Smooth muscle cell (in vitro differentiated cells): Measurements from ENCODE around the gene LRRFIP1. TPM values are rescaled to one million over a fixed set of nuclear protein-coding genes. Genes with fewer than 3 reads are reported as not detected.

Experiments
- DNase-seq: peaks from one replicate; lab custom pipeline; 2025; ENCODE audit not compliant: unreplicated experiment; lab: John Stamatoyannopoulos, UW
- H2AFZ ChIP-seq: fragments of 200-600 bp; sonication (generic); 2 replicates; pipeline ENCODE4 v1.6.0; 2016; ENCODE audit warnings: antibody characterized with exemption, low read depth, mild to moderate bottlenecking
- H3F3A ChIP-seq: fragments of 200-600 bp; sonication (generic); 2 replicates; pipeline ENCODE4 v1.6.0; 2017; ENCODE audit warnings: antibody characterized with exemption, low read depth
- H3K27ac ChIP-seq: fragments of 200-600 bp; sonication (generic); 2 replicates; pipeline ENCODE4 v1.5.1; 2016; ENCODE audit warnings: low read depth, mild to moderate bottlenecking
- H3K27me3 ChIP-seq: fragments of 200-600 bp; sonication (generic); 2 replicates; pipeline ENCODE4 v1.6.1; 2016; ENCODE audit warnings: low read depth, mild to moderate bottlenecking
- H3K36me3 ChIP-seq: fragments of 200-600 bp; sonication (generic); 2 replicates; pipeline ENCODE4 v1.5.1; 2016; ENCODE audit warnings: low read depth
- H3K4me1 ChIP-seq: fragments of 200-600 bp; sonication (generic); 2 replicates; pipeline ENCODE4 v1.5.1; 2016; ENCODE audit warnings: low read depth
- H3K4me2 ChIP-seq: fragments of 200-600 bp; sonication (generic); 2 replicates; pipeline ENCODE4 v1.6.0; 2016; ENCODE audit warnings: mild to moderate bottlenecking
- H3K4me3 ChIP-seq: fragments of 200-600 bp; sonication (generic); 2 replicates; pipeline ENCODE4 v1.5.1; 2016; ENCODE audit warnings: mild to moderate bottlenecking
- H3K79me2 ChIP-seq: fragments of 200-600 bp; sonication (generic); 2 replicates; pipeline ENCODE4 v1.6.0; 2016; ENCODE audit warnings: low read depth, mild to moderate bottlenecking
- H3K9ac ChIP-seq: fragments of 200-600 bp; sonication (generic); 2 replicates; pipeline ENCODE4 v1.6.0; 2016; ENCODE audit warnings: low read depth
- H3K9me3 ChIP-seq: fragments of 200-600 bp; sonication (generic); replicated peaks from 2 replicates; pipeline ENCODE4 v1.5.1; 2016; ENCODE audit warnings: low read depth
- H4K20me1 ChIP-seq: fragments of 200-600 bp; sonication (generic); 2 replicates; pipeline ENCODE4 v1.6.0; 2016; ENCODE audit warnings: low read depth
- WGBS: methylation state at CpG from one replicate; pipeline ENCODE4 v1.1.7; 2016; ENCODE audit warnings: low lambda C conversion rate; 5-methylcytosine and 5-hydroxymethylcytosine counted together
- polyA plus RNA-seq: library from polyadenylated mRNA; unstranded; fragments of >200 nt; fragmentation: Nextera tagmentation; extraction: Ambion mirVana; gene quantifications from 2 replicates; pipeline ENCODE4 v1.2.1, GENCODE V29; 2016
- total RNA-seq: library from RNA; depleted of rRNA; stranded (reverse); fragments of >200 nt; gene quantifications from 2 replicates; pipeline ENCODE4 v1.2.3, GENCODE V29; 2014
- TF ChIP-seq, protein P1 (sequence below): fragments of 200-600 bp; sonication (generic); IDR thresholded peaks from 2 replicates; pipeline ENCODE4 v1.5.1; 2017; ENCODE audit warnings: borderline replicate concordance, mild to moderate bottlenecking, antibody characterized with exemption; ENCODE audit not compliant: insufficient read depth, poor library complexity, severe bottlenecking

The LRRFIP1 gene
- total and polyA plus RNA-seq, 2 experiments from 2014 or later = 36.2 to 65.1 TPM

DNA sequence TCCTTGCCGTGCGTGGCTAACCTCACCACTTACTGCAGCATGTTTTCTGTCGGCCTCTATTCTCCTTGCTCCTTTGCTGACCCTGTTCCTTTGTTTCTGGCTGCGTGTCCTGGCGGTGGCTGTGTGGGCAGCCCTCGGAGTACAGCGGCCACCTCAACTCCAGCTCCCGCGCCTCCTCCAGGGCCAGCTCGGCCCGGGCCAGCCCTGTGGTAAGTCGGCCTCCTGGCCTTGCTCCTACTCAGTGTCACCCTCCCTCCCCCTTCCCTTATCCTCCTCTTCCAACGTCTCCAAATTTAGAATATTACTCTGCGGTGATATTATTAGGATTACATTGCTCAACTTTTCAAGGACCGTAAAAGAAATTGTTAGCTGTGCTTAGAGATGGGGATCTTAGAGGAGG is 111.7 kb downstream of the LRRFIP1 start:
- Histone ChIP-seq H3K79me2 (peaks cover 22% of the 10 kb centered on the region), H3K9me3 (no peaks in the 10 kb centered on the region), H3K4me1 (peaks cover 12% of the 10 kb centered on the region), H3K4me3 (no peak overlapping the region), H3K27me3 (no peaks in the 10 kb centered on the region), H3K27ac (no peak overlapping the region), H4K20me1 (peaks cover 53% of the 10 kb centered on the region), H2AFZ (no peak overlapping the region), H3K4me2 (peak overlapping the region; percentile 21), H3K9ac (no peak overlapping the region), H3F3A (peaks cover 2% of the 10 kb centered on the region), H3K36me3 (no peaks in the 10 kb centered on the region)
- DNase-seq = no peak
- WGBS = 67% methylated on average over 15 of the region's 15 CpGs
- TF ChIP-seq, protein P1, sequence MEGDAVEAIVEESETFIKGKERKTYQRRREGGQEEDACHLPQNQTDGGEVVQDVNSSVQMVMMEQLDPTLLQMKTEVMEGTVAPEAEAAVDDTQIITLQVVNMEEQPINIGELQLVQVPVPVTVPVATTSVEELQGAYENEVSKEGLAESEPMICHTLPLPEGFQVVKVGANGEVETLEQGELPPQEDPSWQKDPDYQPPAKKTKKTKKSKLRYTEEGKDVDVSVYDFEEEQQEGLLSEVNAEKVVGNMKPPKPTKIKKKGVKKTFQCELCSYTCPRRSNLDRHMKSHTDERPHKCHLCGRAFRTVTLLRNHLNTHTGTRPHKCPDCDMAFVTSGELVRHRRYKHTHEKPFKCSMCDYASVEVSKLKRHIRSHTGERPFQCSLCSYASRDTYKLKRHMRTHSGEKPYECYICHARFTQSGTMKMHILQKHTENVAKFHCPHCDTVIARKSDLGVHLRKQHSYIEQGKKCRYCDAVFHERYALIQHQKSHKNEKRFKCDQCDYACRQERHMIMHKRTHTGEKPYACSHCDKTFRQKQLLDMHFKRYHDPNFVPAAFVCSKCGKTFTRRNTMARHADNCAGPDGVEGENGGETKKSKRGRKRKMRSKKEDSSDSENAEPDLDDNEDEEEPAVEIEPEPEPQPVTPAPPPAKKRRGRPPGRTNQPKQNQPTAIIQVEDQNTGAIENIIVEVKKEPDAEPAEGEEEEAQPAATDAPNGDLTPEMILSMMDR = no peak

DNA sequence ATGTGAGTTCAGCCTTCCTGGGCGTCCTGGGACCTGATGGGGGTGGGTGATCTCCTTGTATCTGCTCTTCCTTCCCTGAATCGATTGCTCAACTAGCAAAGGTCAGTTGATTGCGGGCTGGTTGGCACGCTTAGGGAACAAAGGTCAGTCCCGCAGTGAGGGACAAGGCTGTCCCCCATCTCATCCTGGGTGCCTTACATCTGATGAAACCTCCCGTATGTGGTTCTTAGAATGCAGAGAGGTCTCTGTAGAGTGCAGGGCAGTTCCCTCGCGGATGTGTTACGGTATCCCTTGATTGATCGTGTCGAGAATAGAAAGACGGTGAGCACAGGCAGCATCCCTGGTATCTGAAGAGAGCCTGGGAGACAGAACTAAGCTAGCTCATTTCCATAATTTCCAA is 114.8 kb downstream of the LRRFIP1 start:
- no peak for DNase-seq
- TF ChIP-seq, protein P1 = no peak
- peaks cover 6% of the 10 kb centered on the region for H3K4me1 ChIP-seq
- no peak overlapping the region for H2AFZ ChIP-seq
- H3K36me3 ChIP-seq = no peaks in the 10 kb centered on the region
- H3K9me3 ChIP-seq = no peaks in the 10 kb centered on the region
- H3K4me3 ChIP-seq = no peak overlapping the region
- peaks cover 2% of the 10 kb centered on the region for H3F3A ChIP-seq
- H3K4me2 ChIP-seq = no peak overlapping the region
- H3K9ac ChIP-seq = no peak overlapping the region
- H3K27me3 ChIP-seq = no peaks in the 10 kb centered on the region
- 92% methylated on average over 12 of the region's 12 CpGs for WGBS
- peaks cover 60% of the 10 kb centered on the region for H4K20me1 ChIP-seq
- H3K79me2 ChIP-seq = peaks cover 23% of the 10 kb centered on the region
- H3K27ac ChIP-seq = no peak overlapping the region

DNA sequence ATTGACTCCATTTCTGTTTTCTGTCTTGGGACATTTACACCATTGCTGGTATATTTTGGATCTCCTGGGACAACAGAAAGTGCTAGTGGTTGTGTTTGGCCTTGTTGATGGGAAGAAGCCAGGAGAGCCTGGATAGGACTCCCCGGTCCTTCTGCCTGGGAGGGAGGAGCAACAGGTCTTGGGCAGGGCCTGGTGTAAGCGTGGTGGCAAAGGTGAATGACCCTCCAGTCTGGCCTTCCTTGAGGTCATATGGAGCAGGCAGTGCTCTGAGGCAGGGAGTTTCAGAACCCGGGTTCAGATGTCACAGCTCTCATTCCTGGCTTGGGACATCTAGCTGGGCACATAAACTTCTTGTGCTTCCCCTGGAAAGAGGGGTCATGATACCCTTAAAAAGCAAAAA is 115.2 kb downstream of the LRRFIP1 start:
- Histone ChIP-seq H3K27me3 (no peaks in the 10 kb centered on the region), H3K4me3 (no peak overlapping the region), H3K4me1 (peaks cover 6% of the 10 kb centered on the region), H4K20me1 (peaks cover 60% of the 10 kb centered on the region), H3K27ac (no peak overlapping the region), H3K36me3 (no peaks in the 10 kb centered on the region), H3K9ac (no peak overlapping the region), H3K79me2 (peaks cover 23% of the 10 kb centered on the region), H3F3A (peaks cover under 1% of the 10 kb centered on the region), H3K9me3 (no peaks in the 10 kb centered on the region), H3K4me2 (no peak overlapping the region), H2AFZ (no peak overlapping the region)
- TF ChIP-seq, protein P1 = no peak
- WGBS = 97% methylated on average over 3 of the region's 3 CpGs
- DNase-seq = no peak

DNA sequence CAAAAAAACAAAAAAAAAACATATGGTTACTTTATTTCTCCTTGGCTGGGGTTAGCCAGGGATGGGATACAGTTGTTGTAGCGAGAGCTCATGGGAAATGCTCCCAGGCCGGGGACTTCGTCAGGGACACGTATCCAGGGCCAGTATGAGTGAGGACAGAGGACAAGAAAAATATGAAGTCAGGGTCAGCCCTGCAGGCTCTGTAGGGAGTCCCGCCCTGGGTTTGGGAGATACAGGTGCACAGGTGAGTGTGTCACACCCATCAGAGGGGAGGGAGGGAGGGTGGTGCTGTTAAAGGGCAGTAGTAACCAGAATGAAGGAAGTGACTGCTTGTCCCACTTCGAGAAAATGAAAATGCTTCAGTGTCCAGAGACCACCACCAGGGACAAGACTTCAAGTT is 115.6 kb downstream of the LRRFIP1 start:
- WGBS = 95% methylated on average over 6 of the region's 6 CpGs
- H2AFZ ChIP-seq = no peak overlapping the region
- peaks cover 60% of the 10 kb centered on the region for H4K20me1 ChIP-seq
- H3K79me2 ChIP-seq = peaks cover 23% of the 10 kb centered on the region
- H3K4me3 ChIP-seq = no peak overlapping the region
- TF ChIP-seq, protein P1 = no peak
- no peaks in the 10 kb centered on the region for H3F3A ChIP-seq
- no peaks in the 10 kb centered on the region for H3K36me3 ChIP-seq
- H3K9ac ChIP-seq = no peak overlapping the region
- no peaks in the 10 kb centered on the region for H3K27me3 ChIP-seq
- H3K4me2 ChIP-seq = no peak overlapping the region
- peaks cover 6% of the 10 kb centered on the region for H3K4me1 ChIP-seq
- no peak overlapping the region for H3K27ac ChIP-seq
- no peaks in the 10 kb centered on the region for H3K9me3 ChIP-seq
- no peak for DNase-seq
